ENCODE data around the gene SHANK2.

Gene SHANK2

GRCh38 chr11:71255323-71255722 lies 2.9 kb upstream of the SHANK2 start:
- Mint-ChIP-seq H3K27ac (no peak overlapping the region), H3K9me3 (peaks cover 5% of the 10 kb centered on the region), H3K4me1 (ENCODE audit: low read depth) (no peaks in the 10 kb centered on the region), H3K27me3 (ENCODE audit: low read depth) (peaks cover 38% of the 10 kb centered on the region), H3K36me3 (ENCODE audit: low read depth) (no peaks in the 10 kb centered on the region), H3K4me3 (no peak overlapping the region)
- DNase-seq (ENCODE audit: low spot score) = no peak

- Mint-ChIP-seq H3K27me3 (ENCODE audit: low read depth) (peaks cover 48% of the 10 kb centered on the region), H3K36me3 (ENCODE audit: low read depth) (no peaks in the 10 kb centered on the region), H3K4me1 (ENCODE audit: low read depth) (no peaks in the 10 kb centered on the region), H3K9me3 (peaks cover 5% of the 10 kb centered on the region), H3K27ac (no peak overlapping the region), H3K4me3 (no peak overlapping the region)
- DNase-seq (ENCODE audit: low spot score) = no peak
Measured at GRCh38 chr11:71253794-71254193, 1.4 kb upstream of the SHANK2 start.

GRCh38 chr11:71252770-71253730 lies 673 bp upstream of the SHANK2 start:
- no peaks in the 10 kb centered on the region for H3K36me3 Mint-ChIP-seq (ENCODE audit: low read depth)
- H3K27ac Mint-ChIP-seq = no peak overlapping the region
- peaks cover 54% of the 10 kb centered on the region for H3K27me3 Mint-ChIP-seq (ENCODE audit: low read depth)
- H3K4me1 Mint-ChIP-seq (ENCODE audit: low read depth) = no peaks in the 10 kb centered on the region
- H3K4me3 Mint-ChIP-seq = no peak overlapping the region
- no peaks in the 10 kb centered on the region for H3K9me3 Mint-ChIP-seq
- DNase-seq (ENCODE audit: low spot score) = no peak

- no peak for DNase-seq (ENCODE audit: low spot score)
- no peak overlapping the region for H3K27ac Mint-ChIP-seq
- no peaks in the 10 kb centered on the region for H3K36me3 Mint-ChIP-seq (ENCODE audit: low read depth)
- H3K27me3 Mint-ChIP-seq (ENCODE audit: low read depth) = peaks cover 54% of the 10 kb centered on the region
- H3K9me3 Mint-ChIP-seq = no peaks in the 10 kb centered on the region
- no peaks in the 10 kb centered on the region for H3K4me1 Mint-ChIP-seq (ENCODE audit: low read depth)
- no peak overlapping the region for H3K4me3 Mint-ChIP-seq
Measured at GRCh38 chr11:71251761-71252268, 562 bp downstream of the SHANK2 start.

- peaks cover 54% of the 10 kb centered on the region for H3K27me3 Mint-ChIP-seq (ENCODE audit: low read depth)
- H3K27ac Mint-ChIP-seq = no peak overlapping the region
- no peaks in the 10 kb centered on the region for H3K9me3 Mint-ChIP-seq
- H3K4me1 Mint-ChIP-seq (ENCODE audit: low read depth) = no peaks in the 10 kb centered on the region
- no peak overlapping the region for H3K4me3 Mint-ChIP-seq
- DNase-seq (ENCODE audit: low spot score) = no peak
- no peaks in the 10 kb centered on the region for H3K36me3 Mint-ChIP-seq (ENCODE audit: low read depth)
Measured at GRCh38 chr11:71251151-71251721, 1.1 kb downstream of the SHANK2 start.

GRCh38 chr11:71250523-71251150 lies 1.7 kb downstream of the SHANK2 start:
- Mint-ChIP-seq H3K36me3 (ENCODE audit: low read depth) (no peaks in the 10 kb centered on the region), H3K4me1 (ENCODE audit: low read depth) (no peaks in the 10 kb centered on the region), H3K4me3 (no peak overlapping the region), H3K27me3 (ENCODE audit: low read depth) (peaks cover 54% of the 10 kb centered on the region), H3K27ac (no peak overlapping the region), H3K9me3 (no peaks in the 10 kb centered on the region)
- no peak for DNase-seq (ENCODE audit: low spot score)

- Mint-ChIP-seq H3K4me3 (no peak overlapping the region), H3K27me3 (ENCODE audit: low read depth) (peaks cover 44% of the 10 kb centered on the region), H3K27ac (no peak overlapping the region), H3K9me3 (no peaks in the 10 kb centered on the region), H3K36me3 (ENCODE audit: low read depth) (no peaks in the 10 kb centered on the region), H3K4me1 (ENCODE audit: low read depth) (no peaks in the 10 kb centered on the region)
- DNase-seq (ENCODE audit: low spot score) = no peak
Measured at GRCh38 chr11:71249301-71249700, 3.1 kb downstream of the SHANK2 start.

- H3K36me3 Mint-ChIP-seq (ENCODE audit: low read depth) = no peaks in the 10 kb centered on the region
- no peak for DNase-seq (ENCODE audit: low spot score)
- H3K4me3 Mint-ChIP-seq = no peak overlapping the region
- H3K9me3 Mint-ChIP-seq = no peaks in the 10 kb centered on the region
- H3K4me1 Mint-ChIP-seq (ENCODE audit: low read depth) = no peaks in the 10 kb centered on the region
- peaks cover 38% of the 10 kb centered on the region for H3K27me3 Mint-ChIP-seq (ENCODE audit: low read depth)
- H3K27ac Mint-ChIP-seq = no peak overlapping the region
Measured at GRCh38 chr11:71248656-71249055, 3.7 kb downstream of the SHANK2 start.

GRCh38 chr11:71248251-71248570 lies 4.2 kb downstream of the SHANK2 start:
- Mint-ChIP-seq H3K27ac (no peak overlapping the region), H3K9me3 (no peaks in the 10 kb centered on the region), H3K4me3 (no peak overlapping the region), H3K27me3 (ENCODE audit: low read depth) (peaks cover 33% of the 10 kb centered on the region), H3K4me1 (ENCODE audit: low read depth) (no peaks in the 10 kb centered on the region), H3K36me3 (ENCODE audit: low read depth) (no peaks in the 10 kb centered on the region)
- no peak for DNase-seq (ENCODE audit: low spot score)

GRCh38 chr11:71247551-71248250 lies 4.7 kb downstream of the SHANK2 start:
- Mint-ChIP-seq H3K4me1 (ENCODE audit: low read depth) (no peaks in the 10 kb centered on the region), H3K27me3 (ENCODE audit: low read depth) (peaks cover 31% of the 10 kb centered on the region), H3K4me3 (no peak overlapping the region), H3K9me3 (no peaks in the 10 kb centered on the region), H3K36me3 (ENCODE audit: low read depth) (no peaks in the 10 kb centered on the region), H3K27ac (no peak overlapping the region)
- DNase-seq (ENCODE audit: low spot score) = no peak

- Mint-ChIP-seq H3K27me3 (ENCODE audit: low read depth) (peaks cover 27% of the 10 kb centered on the region), H3K9me3 (no peaks in the 10 kb centered on the region), H3K36me3 (ENCODE audit: low read depth) (no peaks in the 10 kb centered on the region), H3K4me1 (ENCODE audit: low read depth) (no peaks in the 10 kb centered on the region), H3K4me3 (no peak overlapping the region), H3K27ac (no peak overlapping the region)
- DNase-seq (ENCODE audit: low spot score) = no peak
Measured at GRCh38 chr11:71246559-71246958, 5.8 kb downstream of the SHANK2 start.

GRCh38 chr11:71245601-71246391 lies 6.6 kb downstream of the SHANK2 start:
- peaks cover 27% of the 10 kb centered on the region for H3K27me3 Mint-ChIP-seq (ENCODE audit: low read depth)
- no peak for DNase-seq (ENCODE audit: low spot score)
- H3K4me3 Mint-ChIP-seq = no peak overlapping the region
- no peak overlapping the region for H3K27ac Mint-ChIP-seq
- peaks cover 3% of the 10 kb centered on the region for H3K4me1 Mint-ChIP-seq (ENCODE audit: low read depth)
- no peaks in the 10 kb centered on the region for H3K9me3 Mint-ChIP-seq
- no peaks in the 10 kb centered on the region for H3K36me3 Mint-ChIP-seq (ENCODE audit: low read depth)

GRCh38 chr11:71244116-71244810 lies 8.1 kb downstream of the SHANK2 start:
- H3K36me3 Mint-ChIP-seq (ENCODE audit: low read depth) = no peaks in the 10 kb centered on the region
- no peak overlapping the region for H3K4me3 Mint-ChIP-seq
- no peak overlapping the region for H3K27ac Mint-ChIP-seq
- peaks cover 13% of the 10 kb centered on the region for H3K27me3 Mint-ChIP-seq (ENCODE audit: low read depth)
- DNase-seq (ENCODE audit: low spot score) = no peak
- peaks cover 3% of the 10 kb centered on the region for H3K4me1 Mint-ChIP-seq (ENCODE audit: low read depth)
- no peaks in the 10 kb centered on the region for H3K9me3 Mint-ChIP-seq
